ENCODE data around the gene GH2.

The GH2 gene

DNA sequence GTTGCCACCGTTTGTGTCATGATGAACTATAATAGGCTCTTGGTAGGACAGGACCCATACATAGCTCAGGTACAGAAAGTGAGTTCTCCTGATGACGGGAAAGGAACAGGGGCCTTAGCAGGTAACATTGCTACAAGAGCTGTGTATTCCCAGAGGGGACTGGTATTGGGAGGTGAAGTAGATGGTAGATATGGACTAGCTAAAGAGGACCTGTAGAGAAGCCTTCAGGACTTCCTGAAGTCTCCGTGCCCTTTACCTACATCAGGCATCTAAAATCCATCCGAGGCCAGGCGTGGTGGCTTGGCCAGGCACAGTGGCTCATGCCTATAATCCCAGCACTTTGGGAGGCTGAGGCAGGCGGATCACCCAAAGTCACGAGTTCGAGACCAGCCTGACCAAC is 26.6 kb downstream of the GH2 start:
- no peak for TF ChIP-seq ESRRG (CRISPR knock-in tag; IDR thresholded peaks at IDR 0.05)
- TF ChIP-seq, protein P1, sequence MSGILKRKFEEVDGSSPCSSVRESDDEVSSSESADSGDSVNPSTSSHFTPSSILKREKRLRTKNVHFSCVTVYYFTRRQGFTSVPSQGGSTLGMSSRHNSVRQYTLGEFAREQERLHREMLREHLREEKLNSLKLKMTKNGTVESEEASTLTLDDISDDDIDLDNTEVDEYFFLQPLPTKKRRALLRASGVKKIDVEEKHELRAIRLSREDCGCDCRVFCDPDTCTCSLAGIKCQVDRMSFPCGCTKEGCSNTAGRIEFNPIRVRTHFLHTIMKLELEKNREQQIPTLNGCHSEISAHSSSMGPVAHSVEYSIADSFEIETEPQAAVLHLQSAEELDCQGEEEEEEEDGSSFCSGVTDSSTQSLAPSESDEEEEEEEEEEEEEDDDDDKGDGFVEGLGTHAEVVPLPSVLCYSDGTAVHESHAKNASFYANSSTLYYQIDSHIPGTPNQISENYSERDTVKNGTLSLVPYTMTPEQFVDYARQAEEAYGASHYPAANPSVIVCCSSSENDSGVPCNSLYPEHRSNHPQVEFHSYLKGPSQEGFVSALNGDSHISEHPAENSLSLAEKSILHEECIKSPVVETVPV (CRISPR knock-in tag; IDR thresholded peaks at IDR 0.05), result no peak
- no peak for TF ChIP-seq ARNTL (CRISPR knock-in tag; IDR thresholded peaks at IDR 0.05; ENCODE audit: borderline replicate concordance, low read depth)
- TF ChIP-seq ZFP3 (CRISPR knock-in tag; IDR thresholded peaks at IDR 0.05), result no peak
- TF ChIP-seq TCF4 (CRISPR knock-in tag; IDR thresholded peaks at IDR 0.05; ENCODE audit: borderline replicate concordance), result no peak
- TF ChIP-seq SNAI2 (CRISPR knock-in tag; IDR thresholded peaks at IDR 0.05), result no peak
- TF ChIP-seq RARB (CRISPR knock-in tag; IDR thresholded peaks at IDR 0.05), result no peak
- TF ChIP-seq, protein P2, sequence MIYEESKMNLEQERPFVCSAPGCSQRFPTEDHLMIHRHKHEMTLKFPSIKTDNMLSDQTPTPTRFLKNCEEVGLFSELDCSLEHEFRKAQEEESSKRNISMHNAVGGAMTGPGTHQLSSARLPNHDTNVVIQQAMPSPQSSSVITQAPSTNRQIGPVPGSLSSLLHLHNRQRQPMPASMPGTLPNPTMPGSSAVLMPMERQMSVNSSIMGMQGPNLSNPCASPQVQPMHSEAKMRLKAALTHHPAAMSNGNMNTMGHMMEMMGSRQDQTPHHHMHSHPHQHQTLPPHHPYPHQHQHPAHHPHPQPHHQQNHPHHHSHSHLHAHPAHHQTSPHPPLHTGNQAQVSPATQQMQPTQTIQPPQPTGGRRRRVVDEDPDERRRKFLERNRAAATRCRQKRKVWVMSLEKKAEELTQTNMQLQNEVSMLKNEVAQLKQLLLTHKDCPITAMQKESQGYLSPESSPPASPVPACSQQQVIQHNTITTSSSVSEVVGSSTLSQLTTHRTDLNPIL (CRISPR knock-in tag; IDR thresholded peaks at IDR 0.05; ENCODE audit: low read depth), result no peak
- no peak for TF ChIP-seq ZNF70 (CRISPR knock-in tag; IDR thresholded peaks at IDR 0.05)
- TF ChIP-seq ZNF8 (CRISPR knock-in tag; IDR thresholded peaks at IDR 0.05), result no peak
- TF ChIP-seq BACH2 (CRISPR knock-in tag; IDR thresholded peaks at IDR 0.05; ENCODE audit: borderline replicate concordance), result no peak
- no peak for TF ChIP-seq GLIS3 (CRISPR knock-in tag; IDR thresholded peaks at IDR 0.05)
- TF ChIP-seq ZNF565 (CRISPR knock-in tag; conservative IDR thresholded peaks at IDR 0.05; ENCODE audit: low read depth), result no peak
- no peak for TF ChIP-seq CSDC2 (CRISPR knock-in tag; IDR thresholded peaks at IDR 0.05)
- TF ChIP-seq, protein P3, sequence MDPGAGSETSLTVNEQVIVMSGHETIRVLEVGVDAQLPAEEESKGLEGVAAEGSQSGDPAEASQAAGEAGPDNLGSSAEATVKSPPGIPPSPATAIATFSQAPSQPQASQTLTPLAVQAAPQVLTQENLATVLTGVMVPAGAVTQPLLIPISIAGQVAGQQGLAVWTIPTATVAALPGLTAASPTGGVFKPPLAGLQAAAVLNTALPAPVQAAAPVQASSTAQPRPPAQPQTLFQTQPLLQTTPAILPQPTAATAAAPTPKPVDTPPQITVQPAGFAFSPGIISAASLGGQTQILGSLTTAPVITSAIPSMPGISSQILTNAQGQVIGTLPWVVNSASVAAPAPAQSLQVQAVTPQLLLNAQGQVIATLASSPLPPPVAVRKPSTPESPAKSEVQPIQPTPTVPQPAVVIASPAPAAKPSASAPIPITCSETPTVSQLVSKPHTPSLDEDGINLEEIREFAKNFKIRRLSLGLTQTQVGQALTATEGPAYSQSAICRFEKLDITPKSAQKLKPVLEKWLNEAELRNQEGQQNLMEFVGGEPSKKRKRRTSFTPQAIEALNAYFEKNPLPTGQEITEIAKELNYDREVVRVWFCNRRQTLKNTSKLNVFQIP (CRISPR knock-in tag; IDR thresholded peaks at IDR 0.05; ENCODE audit: borderline replicate concordance, low read depth), result no peak
- TF ChIP-seq, protein P4, sequence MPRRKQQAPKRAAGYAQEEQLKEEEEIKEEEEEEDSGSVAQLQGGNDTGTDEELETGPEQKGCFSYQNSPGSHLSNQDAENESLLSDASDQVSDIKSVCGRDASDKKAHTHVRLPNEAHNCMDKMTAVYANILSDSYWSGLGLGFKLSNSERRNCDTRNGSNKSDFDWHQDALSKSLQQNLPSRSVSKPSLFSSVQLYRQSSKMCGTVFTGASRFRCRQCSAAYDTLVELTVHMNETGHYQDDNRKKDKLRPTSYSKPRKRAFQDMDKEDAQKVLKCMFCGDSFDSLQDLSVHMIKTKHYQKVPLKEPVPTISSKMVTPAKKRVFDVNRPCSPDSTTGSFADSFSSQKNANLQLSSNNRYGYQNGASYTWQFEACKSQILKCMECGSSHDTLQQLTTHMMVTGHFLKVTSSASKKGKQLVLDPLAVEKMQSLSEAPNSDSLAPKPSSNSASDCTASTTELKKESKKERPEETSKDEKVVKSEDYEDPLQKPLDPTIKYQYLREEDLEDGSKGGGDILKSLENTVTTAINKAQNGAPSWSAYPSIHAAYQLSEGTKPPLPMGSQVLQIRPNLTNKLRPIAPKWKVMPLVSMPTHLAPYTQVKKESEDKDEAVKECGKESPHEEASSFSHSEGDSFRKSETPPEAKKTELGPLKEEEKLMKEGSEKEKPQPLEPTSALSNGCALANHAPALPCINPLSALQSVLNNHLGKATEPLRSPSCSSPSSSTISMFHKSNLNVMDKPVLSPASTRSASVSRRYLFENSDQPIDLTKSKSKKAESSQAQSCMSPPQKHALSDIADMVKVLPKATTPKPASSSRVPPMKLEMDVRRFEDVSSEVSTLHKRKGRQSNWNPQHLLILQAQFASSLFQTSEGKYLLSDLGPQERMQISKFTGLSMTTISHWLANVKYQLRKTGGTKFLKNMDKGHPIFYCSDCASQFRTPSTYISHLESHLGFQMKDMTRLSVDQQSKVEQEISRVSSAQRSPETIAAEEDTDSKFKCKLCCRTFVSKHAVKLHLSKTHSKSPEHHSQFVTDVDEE (CRISPR knock-in tag; IDR thresholded peaks at IDR 0.05), result no peak
- TF ChIP-seq, protein P5, sequence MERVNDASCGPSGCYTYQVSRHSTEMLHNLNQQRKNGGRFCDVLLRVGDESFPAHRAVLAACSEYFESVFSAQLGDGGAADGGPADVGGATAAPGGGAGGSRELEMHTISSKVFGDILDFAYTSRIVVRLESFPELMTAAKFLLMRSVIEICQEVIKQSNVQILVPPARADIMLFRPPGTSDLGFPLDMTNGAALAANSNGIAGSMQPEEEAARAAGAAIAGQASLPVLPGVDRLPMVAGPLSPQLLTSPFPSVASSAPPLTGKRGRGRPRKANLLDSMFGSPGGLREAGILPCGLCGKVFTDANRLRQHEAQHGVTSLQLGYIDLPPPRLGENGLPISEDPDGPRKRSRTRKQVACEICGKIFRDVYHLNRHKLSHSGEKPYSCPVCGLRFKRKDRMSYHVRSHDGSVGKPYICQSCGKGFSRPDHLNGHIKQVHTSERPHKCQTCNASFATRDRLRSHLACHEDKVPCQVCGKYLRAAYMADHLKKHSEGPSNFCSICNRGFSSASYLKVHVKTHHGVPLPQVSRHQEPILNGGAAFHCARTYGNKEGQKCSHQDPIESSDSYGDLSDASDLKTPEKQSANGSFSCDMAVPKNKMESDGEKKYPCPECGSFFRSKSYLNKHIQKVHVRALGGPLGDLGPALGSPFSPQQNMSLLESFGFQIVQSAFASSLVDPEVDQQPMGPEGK (CRISPR knock-in tag; IDR thresholded peaks at IDR 0.05; ENCODE audit: borderline replicate concordance), result no peak
- TF ChIP-seq ZFP30 (CRISPR knock-in tag; IDR thresholded peaks at IDR 0.05), result no peak
- no peak for TF ChIP-seq ZC3H10 (CRISPR knock-in tag; IDR thresholded peaks at IDR 0.05)
- ATAC-seq, result no peak

DNA sequence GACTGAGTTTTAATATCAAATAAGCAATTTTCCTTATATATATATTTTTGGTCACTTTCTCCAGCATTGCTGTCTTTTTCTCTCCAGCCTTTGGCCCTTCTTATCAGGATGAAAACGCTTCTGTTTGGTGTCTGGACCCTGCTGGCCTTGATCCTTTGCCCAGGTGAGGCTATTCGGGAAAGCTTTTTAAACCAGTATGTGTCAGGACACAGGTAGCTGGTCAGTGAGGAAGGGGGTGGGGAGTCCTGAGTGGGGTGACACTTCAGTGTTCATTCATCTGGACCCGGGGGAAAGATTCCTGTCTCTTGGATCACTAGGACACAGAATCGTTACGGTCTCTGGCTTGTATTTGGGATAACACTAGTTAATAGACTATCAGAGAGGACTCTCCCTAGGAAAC is 27.0 kb downstream of the GH2 start:
- TF ChIP-seq PPARA (CRISPR knock-in tag; IDR thresholded peaks at IDR 0.05; ENCODE audit: borderline replicate concordance) (no peak), ISL1 (CRISPR knock-in tag; IDR thresholded peaks at IDR 0.05) (no peak), ZNF565 (CRISPR knock-in tag; conservative IDR thresholded peaks at IDR 0.05; ENCODE audit: low read depth) (no peak)
- TF ChIP-seq, protein P1 (CRISPR knock-in tag; IDR thresholded peaks at IDR 0.05), result no peak
- ATAC-seq, result no peak
